HG02981 (cell line): Measurements from ENCODE around the gene CEACAM7.
"Not testable (repeated sequence)": the region's sequence is repeated elsewhere in the genome, so short reads cannot be mapped to it uniquely, and the experiment has no call there.

Experiments
- ATAC-seq: cut with Tn5 transposase; IDR thresholded peaks from one replicate; pipeline ENCODE4 v1.9.1; 2021; ENCODE audit warnings: mild to moderate bottlenecking, moderate library complexity; ENCODE audit not compliant: unreplicated experiment

The CEACAM7 gene

DNA sequence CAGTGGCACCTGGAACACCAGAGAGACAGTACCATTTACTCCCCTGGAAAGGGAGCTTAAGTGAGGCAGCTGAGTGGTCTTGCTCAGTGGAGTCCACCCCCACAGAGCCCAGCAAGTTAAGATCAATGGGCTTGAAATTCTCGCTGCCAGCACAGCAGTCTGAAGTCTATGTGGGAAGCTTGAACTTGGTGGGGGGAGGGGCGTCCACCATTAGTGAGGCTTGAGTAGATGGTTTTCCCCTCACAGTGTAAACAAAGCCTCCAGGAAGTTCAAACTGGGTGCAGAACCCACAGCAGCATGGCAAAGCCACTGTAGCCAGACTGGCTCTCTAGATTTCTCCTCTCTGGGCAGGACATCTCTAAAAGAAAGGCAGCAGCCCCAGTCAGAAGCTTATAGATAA is 30.9 kb downstream of the CEACAM7 start:
- no peak for ATAC-seq

DNA sequence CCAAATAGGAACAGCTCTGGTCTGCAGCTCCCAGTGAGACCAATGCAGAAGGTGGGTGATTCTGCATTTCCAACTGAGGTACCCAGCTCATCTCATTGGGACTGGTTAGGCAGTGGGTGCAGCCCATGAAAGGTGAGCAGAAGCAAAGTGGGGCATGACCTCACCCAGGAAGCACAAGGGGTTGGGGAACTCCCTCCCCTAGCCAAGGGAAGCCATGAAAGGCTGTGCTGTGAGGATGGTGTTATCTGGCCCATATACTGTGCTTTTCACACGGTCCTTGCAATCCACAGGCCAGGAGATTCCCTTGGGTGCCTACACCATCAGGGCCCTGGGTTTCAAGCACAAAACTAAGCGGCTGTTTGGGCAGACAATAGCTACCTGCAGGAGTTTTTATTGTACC is 31.3 kb downstream of the CEACAM7 start:
- not testable (repeated sequence) for ATAC-seq

DNA sequence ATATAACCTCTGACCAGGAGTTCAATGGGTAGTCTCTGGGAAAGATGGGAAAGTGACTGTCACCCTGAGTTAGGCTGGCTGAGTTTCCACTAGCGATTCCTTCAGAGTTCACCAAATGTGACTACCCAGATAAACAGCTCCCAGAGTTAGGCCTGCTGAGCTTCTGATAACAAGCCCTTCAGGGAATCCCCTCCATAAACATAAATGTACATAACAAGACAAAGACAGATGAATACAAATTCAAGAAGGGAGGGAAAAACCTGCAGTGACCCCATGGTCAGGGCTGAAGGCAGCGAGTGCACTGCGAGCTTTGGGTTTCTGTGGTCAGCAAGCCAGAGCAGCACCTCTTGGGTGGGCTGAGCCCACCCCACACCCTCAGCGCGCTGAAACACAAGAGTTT is 35.8 kb downstream of the CEACAM7 start:
- no peak for ATAC-seq

- no peak for ATAC-seq
These were observed 38.2 kb downstream of the CEACAM7 start for GRCh38 chr19:41649827-41650226.

DNA sequence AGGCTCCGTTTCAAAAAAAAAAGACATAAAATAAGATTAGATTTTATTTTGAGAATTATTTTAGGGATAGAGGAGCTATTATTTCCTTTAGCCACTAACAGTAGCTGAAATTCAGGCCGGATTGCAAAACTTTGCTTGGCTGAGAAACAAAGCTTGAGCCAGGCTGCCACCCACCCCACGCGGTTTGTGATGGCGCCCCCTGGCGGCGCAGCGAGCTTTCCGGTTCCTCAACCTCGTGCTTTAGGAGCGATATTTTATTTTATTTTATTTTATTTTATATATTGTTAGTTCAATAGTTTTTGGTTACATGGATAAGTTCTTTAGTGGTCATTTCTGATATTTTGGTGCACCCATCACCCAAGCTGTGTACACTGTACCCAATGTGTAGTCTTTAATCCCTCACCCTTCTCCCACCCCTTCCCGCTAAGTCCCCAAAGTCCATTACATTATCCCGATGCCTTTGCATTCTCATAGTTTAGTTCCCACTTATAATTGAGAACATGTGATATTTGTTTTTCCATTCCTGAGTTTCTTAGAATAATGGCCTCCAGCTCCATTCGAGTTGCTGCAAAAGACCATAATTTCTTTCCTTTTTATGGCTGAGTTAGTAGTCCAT is 41.4 kb downstream of the CEACAM7 start:
- no peak for ATAC-seq

DNA sequence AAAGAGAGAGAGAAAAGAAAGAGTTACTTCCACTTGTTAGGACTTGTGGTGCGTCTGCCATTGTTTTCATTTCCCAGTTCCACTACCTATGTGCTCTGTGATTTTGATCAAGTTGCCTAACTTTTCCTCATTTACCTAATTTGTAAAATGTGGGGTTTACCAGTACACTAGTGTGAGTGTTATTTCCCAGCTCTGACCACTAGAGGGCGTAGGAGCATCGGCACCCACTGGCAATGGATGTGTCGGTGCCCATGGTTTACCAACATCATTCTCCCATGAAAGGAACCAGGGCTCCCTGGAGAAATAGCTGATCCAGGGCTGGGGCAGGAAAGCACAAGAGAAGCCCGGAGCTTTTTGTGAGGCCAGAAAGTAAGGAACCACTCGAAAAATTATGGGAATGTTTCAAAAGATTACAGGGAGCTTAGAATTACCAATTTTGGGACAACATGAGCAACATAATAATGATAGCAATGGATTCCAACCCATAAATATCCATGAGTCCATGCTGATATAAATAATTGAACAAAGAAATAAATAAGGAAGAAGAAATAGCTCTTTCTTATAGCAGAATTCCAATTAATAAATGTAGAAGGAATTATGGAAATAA is 46.1 kb downstream of the CEACAM7 start:
- ATAC-seq, result no peak

DNA sequence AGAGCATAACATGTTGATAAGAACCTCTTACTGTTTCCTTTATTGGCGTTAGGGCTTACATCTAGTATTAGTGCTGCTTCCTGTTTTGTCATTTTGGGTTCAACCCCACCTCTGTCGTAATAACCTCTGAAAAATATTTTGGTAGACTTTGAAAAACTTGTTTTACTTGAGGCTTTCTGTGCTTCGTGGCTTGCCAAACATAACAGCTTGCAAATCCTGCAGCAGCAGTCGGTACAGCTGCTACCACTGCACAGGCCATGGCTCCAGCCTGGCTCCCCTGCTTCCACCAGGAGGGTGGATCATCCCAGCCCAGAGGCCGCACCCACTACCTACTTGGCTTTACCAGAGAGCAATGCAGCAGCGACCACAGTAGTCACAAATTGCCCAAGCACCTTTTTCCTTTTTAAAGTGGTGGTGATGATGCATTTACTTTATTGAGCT is 49.4 kb downstream of the CEACAM7 start:
- no peak for ATAC-seq

GRCh38 chr19:41637484-41637883 is 50.6 kb downstream of the CEACAM7 start:
- no peak for ATAC-seq

- ATAC-seq, result no peak
These were observed 59.9 kb downstream of the CEACAM7 start for GRCh38 chr19:41627966-41628675.

DNA sequence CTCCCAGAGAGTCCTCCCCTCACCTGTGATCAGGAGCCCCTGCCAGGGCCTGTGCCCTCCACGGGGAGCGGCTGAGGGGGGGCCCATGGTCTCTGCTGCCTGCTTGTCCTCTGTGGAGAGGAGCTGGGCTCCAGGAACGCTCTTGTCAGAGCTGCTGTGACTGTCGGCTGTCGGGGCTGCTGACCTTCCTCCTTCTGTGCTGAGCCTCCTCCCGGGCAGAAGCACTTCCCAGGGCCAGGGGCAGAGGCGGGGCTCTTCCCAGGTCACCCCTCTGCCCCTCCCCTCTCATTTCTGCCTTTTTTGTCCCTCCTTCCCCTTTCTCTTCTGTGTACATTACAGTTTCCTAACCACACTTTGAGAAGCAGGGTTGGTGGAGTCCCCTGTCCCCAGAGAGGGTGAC is 61.2 kb downstream of the CEACAM7 start, which contains the start of gene CEACAM4:
Gene CEACAM4 (minus strand): TSS at position 198 of the 400 bp plus-strand sequence. CDS start 111 bp downstream, at position 87.
- ATAC-seq, result no peak

DNA sequence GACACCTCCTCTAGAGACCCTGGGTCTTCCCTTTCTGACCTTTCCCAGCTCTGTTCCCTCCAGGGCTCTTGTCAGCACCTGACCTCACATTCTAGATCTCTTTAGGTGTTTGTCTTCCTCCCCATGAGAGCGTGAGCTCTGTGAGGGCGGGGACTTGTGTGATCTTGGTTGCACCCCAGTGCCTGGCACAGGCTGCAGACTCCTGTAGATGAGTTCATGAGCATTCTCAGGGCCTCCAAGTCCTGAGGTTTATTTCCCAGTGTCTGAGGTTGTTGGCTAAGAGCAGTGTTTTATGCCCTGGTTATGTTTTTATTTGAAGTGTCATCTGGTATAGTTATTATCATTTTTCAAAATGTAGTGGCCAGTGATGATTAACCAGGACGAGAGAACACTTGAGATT is 61.8 kb downstream of the CEACAM7 start:
- no peak for ATAC-seq

- ATAC-seq, result no peak
These were observed 63.1 kb downstream of the CEACAM7 start for GRCh38 chr19:41624937-41625336.

- no peak for ATAC-seq
These were observed 63.6 kb downstream of the CEACAM7 start for GRCh38 chr19:41624515-41624914.

DNA sequence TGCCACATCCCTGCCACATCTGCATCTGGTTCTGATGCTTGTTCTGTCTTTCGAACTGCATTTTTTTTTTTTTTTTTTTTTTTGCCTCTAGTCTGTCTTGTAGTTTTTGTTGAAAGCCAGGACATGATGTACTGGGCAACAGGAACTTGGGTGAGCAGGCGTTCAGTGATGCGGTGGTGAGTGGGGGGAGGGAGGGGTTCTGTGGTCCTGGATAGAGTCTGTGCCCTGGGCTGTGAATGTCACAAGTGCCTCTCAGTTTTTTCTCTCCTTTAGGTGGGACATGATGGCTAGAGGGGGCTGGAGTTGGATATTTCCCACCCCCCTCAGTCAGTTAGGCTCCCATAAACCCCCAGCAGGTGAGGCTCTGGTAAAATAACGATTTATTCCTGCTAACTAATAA is 64.7 kb downstream of the CEACAM7 start:
- no peak for ATAC-seq
